Cardiac ventricle fibroblast (primary cell): ENCODE results near the gene CTSG. TPM values are rescaled to one million over a fixed set of nuclear protein-coding genes. Genes with fewer than 3 reads are reported as not detected.

Experiments
- total RNA-seq: library from RNA; depleted of rRNA; stranded (reverse); fragments of >200 nt; gene quantifications from 2 replicates; pipeline ENCODE4 v1.2.3, GENCODE V29; 2015

Gene CTSG, protein sequence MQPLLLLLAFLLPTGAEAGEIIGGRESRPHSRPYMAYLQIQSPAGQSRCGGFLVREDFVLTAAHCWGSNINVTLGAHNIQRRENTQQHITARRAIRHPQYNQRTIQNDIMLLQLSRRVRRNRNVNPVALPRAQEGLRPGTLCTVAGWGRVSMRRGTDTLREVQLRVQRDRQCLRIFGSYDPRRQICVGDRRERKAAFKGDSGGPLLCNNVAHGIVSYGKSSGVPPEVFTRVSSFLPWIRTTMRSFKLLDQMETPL
- total RNA-seq = not detected in 2 replicates

DNA sequence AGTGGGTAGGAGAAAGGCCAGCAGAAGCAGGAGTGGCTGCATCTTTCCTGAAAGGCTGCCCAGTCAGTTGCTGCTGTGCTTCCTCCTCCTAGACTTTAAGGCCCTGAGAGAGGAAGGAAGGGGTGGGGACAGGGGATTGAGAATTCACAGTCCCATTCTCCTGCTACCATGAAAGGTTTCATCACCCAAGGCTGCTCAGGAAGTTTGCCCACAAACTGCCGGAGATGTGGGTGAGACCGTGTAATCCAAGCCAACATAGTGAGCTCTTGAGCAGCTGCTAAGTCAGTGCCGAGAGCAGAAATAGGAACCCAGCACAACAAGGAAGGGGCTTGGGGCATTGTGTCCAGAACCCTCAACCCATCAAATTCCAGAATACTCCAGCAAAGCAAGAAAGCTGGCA lies at the start of gene CTSG:
Gene CTSG (minus strand): TSS at position 69 of the 400 bp plus-strand sequence. CDS start 27 bp downstream, at position 42.

DNA sequence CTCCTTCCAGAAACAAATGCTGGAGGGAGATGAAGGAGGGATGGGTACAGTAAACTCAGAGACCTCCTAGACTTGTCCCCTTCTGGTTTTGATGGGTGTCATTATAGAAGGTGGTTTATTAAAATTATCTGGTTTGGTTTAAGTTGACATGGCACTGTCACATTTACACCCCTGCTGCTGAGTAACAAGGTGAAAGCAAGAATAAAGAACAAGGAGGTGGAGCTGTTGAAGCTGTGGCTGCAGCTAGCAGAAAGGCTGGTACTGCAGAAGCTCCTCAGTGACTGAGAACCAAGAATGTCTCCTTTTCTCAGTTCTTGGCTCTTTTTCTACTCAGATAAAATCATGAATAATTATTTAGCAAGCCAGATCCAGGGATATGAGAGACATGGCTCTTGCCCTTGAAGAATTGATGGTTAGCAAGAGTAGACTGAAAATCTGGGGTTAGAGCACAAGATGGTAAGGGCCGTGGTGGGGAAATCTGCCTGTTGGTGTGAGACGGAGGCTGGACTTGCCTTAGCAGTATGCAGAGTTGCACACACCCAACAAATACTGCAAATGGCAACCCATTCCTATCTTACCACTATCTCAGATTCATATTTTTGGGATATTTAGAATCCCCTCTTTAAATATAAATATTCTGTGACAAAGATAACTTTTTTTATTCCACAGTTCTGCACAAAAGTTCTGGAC lies 33.8 kb upstream of the CTSG start, which contains the start of gene GZMH:
Gene GZMH (minus strand): TSS at position 31 of the 690 bp plus-strand sequence. CDS start 72 bp downstream, outside the sequence.

Other genes starting within 250 kb of the CTSG start
- 0.94 and 2.1 TPM in 2 replicates for gene ADCY4, start 241.2 kb downstream of the CTSG start, total RNA-seq
- gene RIPK3, start 236.3 kb downstream of the CTSG start, total RNA-seq = 1.1 and 2.2 TPM in 2 replicates
- 51.0 and 54.5 TPM in 2 replicates for gene NFATC4, start 208.1 kb downstream of the CTSG start, total RNA-seq
- 7.6 and 9.5 TPM in 2 replicates for gene NYNRIN, start 177.2 kb downstream of the CTSG start, total RNA-seq
- gene CBLN3, start 146.6 kb downstream of the CTSG start, total RNA-seq = 6.6 and 15.3 TPM in 2 replicates
- 25.8 and 30.0 TPM in 2 replicates for gene KHNYN, start 146.3 kb downstream of the CTSG start, total RNA-seq
- 16.9 and 19.3 TPM in 2 replicates for gene SDR39U1, start 133.5 kb downstream of the CTSG start, total RNA-seq
- not detected in 2 replicates for gene CMA1, start 68.0 kb downstream of the CTSG start, total RNA-seq
- gene GZMH, start 33.4 kb upstream of the CTSG start, total RNA-seq = not detected in 2 replicates
- not detected in 2 replicates for gene GZMB, start 57.9 kb upstream of the CTSG start, total RNA-seq